Mucosa of gallbladder (tissue), 1 donor: ENCODE measurements around the gene ERLIN1. TPM values are rescaled to one million over a fixed set of nuclear protein-coding genes. Genes with fewer than 3 reads are reported as not detected.
A peak's percentile ranks its signal among the peaks of the same experiment; 100 is the strongest.

Experiments used
- DNase-seq: peaks from one replicate; pipeline ENCODE4 v3.0.0-alpha.2; 2020; ENCODE audit warnings: low spot score
- total RNA-seq: library from RNA; stranded (reverse); gene quantifications from one replicate; pipeline ENCODE4 v1.2.1, GENCODE V29; 2021
- donor health status: DM: no; HTN: no; CAD: no.

The ERLIN1 gene
- 15.0 TPM for total RNA-seq

DNA sequence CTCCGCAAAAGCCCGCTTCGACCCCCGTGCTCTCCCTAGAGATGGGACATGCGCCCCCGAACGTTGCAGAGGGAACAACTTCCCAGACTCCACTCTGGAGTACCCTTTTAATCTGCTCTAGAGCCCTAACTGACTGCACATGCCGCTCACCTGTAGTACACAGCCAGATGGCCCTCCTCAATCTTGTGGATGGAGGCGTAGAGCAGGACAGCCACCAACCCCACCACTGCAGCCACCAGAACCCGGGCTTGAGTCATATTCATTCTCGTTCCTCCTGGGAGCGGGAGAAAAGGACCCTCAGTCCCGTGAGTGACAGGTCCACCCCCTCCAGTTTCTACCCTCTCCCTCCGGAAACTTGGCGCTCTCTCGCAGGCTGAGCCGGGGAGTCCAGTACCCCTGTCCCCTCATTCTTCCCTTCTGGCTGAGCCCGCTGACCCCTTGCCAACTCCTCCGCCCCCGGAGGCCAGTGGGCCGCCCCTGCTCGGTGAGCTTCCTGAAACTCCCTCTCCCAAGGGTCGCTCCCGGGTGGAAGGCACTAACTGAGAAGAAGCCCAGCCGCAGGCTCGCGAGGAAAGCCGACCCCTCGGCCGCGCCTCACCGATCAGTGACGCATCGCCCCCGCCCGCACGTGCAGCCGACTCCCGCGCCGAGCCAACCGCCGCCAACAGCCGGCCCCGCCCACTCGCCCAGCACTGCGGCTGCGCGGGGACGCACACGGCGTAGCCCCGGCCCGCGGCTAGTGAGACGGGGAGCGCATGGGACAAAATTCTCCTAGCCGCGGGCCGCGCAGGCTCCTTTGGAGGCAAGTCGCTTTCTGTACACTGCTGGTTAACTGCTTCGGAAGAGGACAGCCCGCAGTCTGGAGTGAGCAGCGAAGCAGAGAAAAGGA, at the start of gene ERLIN1:
Gene ERLIN1, minus strand, starts transcription at position 666 of the 889 bp plus-strand sequence. Its CDS starts 403 bp downstream, at position 263.
- DNase-seq: peak; percentile 91

GRCh38 chr10:100232101-100232500, 46.3 kb upstream of the ERLIN1 start:
- no peak for DNase-seq

- no peak for DNase-seq
These were observed 44.1 kb upstream of the ERLIN1 start for GRCh38 chr10:100229819-100230422.

GRCh38 chr10:100223879-100224278, 38.0 kb upstream of the ERLIN1 start:
- no peak for DNase-seq

- no peak for DNase-seq
These were observed 36.7 kb upstream of the ERLIN1 start for GRCh38 chr10:100222529-100222928.

GRCh38 chr10:100216006-100216405, 30.2 kb upstream of the ERLIN1 start:
- DNase-seq: no peak

DNA sequence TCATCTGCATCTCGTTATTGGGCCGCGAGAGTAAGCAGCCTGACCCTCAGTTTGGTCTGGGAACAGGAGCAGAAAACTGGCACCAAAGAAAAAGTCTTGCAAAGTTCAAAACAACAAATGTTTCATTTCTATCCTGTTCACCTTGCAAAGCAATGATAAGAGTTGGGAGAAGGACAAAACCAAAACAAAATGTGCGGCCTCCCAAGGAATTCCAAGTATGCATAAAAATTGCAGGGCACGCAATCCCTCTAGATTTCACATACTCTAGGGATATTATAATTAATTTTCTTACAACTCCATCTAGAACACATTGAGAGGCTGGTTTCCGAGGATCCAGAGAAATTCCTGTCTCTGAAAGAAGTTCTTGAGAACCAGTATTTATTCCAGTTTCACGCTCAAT, 23.5 kb upstream of the ERLIN1 start:
- no peak for DNase-seq

DNA sequence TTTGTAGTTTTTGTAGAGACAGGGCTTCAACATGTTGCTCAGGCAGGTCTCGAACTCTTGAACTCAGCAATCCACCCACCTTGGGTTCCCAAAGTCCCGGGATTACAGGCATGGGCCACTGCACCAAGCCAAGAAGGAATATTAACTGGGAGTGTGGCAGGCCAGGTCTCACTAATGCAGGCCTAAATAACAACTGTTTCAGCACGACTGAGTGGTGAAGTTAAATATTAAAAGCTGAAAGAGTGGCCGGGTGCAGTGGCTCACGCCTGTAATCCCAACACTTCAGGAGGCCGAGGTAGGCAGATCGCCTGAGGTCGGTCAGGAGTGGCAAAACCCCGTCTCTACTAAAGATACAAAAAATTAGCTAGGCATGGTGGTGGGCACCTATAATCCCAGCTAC, 22.4 kb upstream of the ERLIN1 start:
- no peak for DNase-seq

GRCh38 chr10:100204370-100204769, 18.5 kb upstream of the ERLIN1 start:
- no peak for DNase-seq

DNA sequence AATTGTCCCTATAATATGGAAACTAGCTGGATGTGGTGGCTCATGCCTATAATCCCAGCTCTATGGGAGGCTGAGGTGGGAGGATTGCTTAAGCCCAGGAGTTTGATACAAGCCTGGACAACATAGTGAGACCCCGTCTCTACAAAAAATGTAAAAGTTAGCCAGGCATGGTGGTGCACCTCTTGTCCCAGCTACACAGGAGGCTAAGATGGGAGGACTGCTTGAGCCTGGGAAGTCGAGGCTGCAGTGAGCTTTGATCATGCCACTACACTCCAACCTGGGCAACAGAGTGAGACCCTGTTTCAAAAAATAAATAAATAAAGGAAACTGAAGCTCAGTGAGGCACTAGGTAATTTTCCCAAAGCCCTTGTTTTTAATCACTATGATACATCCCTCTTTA, 15.7 kb upstream of the ERLIN1 start:
- no peak for DNase-seq

DNA sequence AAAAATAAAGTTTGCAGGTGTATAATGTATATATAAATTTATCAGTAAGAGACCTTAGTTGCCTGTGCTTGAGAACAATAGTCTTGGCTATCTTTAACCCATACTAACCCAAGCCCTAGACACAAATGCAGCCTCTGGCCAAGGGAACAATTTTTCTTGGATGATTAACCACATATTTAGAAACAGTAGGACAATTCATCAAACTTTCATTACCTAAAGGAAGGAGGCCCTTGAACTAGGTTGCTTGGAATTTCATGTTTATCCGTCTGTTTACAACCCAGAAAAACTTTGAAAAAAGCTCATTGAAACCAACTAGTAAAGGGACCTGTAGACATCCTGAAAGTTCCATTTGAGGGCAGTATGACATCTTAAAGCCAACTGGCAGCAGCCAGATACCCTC, 8.9 kb upstream of the ERLIN1 start:
- DNase-seq: no peak

DNA sequence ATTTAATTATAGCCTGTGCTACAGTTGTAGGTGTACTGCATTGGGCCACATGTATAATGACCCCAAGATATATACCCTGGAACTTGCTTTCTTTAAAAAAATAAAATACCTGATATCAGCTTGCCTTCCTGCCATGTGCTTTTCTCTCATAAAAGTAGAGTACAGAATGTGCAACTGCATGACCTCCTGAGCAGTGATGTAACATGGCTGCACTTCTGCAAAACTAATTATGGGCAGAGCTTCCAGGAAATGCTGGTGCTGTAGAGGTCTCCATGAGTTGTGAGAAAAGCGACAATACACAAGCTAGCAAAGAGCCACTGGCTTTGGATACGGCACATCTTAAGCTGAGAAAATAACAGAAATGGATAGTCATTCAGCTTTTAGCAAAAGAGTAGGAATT, 6.5 kb upstream of the ERLIN1 start:
- DNase-seq: no peak

DNA sequence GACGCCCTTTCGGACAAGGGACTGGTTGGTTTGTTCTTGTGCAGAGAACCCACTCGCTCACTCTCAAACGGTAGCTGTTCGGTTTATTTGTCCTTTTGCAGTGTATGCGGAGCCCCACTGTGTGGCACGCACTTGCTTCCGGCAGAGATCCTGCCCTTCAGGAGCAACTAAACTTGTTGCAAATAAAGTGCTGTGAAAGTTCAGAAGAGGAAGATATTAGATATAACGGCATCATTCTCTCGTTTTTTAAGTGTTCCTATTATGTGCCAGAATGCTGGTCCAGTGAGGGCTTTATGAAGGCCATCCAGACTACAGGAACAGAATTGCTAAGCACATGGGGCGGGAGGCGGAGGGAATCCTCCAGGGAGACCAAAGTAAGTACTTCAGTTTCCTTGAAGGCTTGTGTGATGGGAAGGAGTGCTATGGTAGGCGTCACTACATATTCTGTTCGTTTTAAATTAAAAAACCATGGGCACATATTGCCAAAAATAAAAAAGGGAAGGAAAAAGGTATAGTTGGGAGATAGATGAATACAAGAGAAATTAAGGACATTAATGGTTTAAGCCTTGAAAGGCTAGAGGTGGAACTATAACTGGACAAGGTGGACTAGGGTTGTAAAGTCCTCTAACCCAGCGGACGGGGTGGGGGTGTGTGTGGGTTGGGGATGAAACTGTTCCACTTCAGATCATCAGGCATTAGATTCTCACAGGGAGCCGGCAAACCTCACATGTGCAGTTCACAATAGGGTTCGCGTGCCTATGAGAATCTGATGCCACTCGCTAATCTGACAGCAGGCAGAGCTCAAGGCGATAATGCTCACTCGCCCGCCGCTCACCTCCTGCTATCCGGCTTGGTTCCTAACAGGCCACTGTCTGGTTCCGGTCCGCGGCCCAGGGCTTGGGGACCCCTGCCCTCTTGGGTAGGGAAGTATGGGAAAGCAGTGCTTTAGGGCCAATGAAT, 704 bp upstream of the ERLIN1 start:
- DNase-seq: no peak

DNA sequence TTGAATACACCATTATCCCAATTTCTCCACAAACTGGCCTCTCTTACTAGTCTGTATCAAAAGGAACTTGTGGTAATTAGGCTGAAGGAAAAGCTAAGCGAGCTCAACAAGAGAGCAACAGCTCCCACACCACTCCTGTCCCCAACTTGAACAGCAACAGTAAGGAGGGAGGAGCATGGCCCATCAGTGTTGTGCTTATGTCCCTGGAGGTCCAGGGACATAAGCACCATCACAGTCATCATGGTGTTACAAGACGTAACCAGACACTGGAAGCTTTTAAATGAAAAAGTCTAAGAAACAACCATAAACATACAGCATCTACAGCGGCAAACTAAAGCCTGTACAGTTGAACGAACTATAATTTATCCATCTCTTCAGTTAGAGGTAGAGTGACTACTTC, 989 bp downstream of the ERLIN1 start:
- DNase-seq: no peak

GRCh38 chr10:100184426-100184825, 1.4 kb downstream of the ERLIN1 start:
- no peak for DNase-seq

DNA sequence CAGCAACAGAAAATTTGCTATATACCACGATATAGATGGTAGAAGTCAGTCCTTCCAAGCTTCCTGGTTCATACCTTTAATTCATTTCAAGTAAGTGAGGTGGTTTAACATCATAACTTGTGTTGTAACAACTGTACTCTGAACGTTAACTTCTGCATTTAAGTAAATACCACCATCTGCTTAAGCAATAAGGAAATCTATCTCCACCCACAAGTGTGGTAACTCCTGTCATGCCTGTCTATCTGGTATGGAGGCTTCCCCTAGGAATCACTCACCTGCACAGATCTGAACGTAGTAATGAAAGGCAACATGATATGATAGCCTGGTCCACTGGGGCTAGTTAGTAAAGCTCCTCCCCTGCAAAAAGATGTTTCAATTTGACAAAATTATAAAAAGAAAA, 2.3 kb downstream of the ERLIN1 start:
- DNase-seq: no peak

- DNase-seq: no peak
These were observed 2.9 kb downstream of the ERLIN1 start for GRCh38 chr10:100182908-100183307.

GRCh38 chr10:100182281-100182680, 3.5 kb downstream of the ERLIN1 start:
- DNase-seq: no peak

DNA sequence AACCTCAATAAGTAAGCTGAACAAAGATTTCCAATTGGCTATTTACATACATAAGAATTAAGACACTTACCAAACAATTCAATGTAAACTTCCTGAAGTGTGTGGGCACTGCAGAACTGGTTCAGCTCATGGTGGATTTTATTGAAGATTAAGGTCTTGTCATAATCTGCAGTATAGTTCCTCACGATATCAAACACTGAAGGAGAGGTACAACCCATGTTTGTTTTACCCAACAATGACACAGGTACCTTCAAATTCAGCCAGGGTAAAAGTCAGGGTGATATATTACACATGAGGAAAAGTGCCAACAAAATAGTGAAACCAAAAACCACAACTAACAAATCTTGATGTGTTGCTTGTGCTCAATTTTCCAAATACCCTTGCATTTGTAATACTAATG, 10.0 kb downstream of the ERLIN1 start:
- no peak for DNase-seq

GRCh38 chr10:100174699-100175677, 10.8 kb downstream of the ERLIN1 start:
- no peak for DNase-seq

- DNase-seq: no peak
These were observed 12.8 kb downstream of the ERLIN1 start for GRCh38 chr10:100173035-100173434.
